ENCODE measurements around the gene ASXL1.
"Not testable (repeated sequence)": the region's sequence is repeated elsewhere in the genome, so short reads cannot be mapped to it uniquely, and the experiment has no call there.

ASXL1 gene

DNA sequence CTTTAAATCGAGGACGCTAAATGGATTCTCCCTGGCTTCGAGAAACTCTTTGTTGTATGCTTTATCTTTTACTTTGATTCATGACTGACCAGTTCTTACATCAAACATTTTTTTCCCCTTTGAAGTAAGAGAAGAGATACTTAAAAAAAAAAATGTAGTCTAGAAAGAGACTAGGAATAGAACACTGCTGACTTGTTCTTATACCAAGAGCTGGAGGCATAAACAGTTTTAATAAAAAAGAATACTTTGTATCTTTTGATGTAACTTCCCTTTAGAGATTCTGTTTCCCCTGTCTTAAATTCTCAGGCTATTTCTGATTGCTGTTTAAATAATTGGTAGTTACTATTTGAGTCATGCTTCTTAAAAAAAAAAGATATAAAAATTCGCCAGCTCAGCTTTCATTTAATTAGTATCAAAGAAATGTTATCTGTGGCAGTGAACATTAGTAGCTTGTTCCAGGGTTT is 4.8 kb downstream of the ASXL1 start:
- no peak for DNase-seq (ENCODE audit: low spot score)

DNA sequence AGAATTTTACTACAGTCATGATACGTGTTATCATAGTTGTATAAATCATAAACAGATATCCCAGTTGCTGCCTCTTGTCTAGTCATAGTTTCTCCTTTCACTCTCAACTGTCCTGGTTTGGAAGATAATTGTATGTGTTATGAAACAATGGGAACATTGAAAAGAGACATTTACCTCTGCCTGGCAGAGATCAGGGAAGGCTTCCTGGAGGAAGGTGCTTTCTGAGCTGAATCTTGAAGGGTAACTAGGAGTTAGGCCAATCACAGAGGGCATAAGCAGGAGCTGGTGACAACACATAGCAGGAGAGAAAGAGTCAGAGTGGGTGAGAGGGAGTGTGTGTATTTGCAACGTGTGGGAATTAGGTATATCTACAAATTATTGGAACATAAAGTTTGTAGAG is 5.4 kb downstream of the ASXL1 start:
- no peak for DNase-seq (ENCODE audit: low spot score)

GRCh38 chr20:32364554-32365208 is 6.5 kb downstream of the ASXL1 start:
- DNase-seq (ENCODE audit: low spot score) = no peak

DNA sequence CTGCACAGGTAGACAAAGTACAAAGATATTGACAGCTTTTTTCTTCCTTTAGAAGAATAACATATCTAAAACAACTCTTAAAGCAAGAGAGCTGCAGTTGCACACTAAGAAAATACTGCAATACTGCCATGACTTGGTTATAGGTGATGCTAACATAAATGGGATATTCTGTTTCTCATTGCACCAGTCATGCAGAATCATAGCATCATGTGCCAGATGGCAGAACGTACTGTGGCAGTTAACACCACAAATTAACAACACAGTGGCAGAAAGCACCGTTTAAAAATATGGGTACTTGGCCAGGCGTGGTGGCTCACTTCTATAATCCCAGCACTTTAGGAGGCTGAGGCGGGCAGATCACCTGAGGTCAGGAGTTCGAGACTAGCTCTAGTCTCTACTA is 7.4 kb downstream of the ASXL1 start:
- no peak for DNase-seq (ENCODE audit: low spot score)

- DNase-seq (ENCODE audit: low spot score) = no peak
Observed at GRCh38 chr20:32366380-32366779, 8.2 kb downstream of the ASXL1 start.

GRCh38 chr20:32368323-32368722 is 10.2 kb downstream of the ASXL1 start:
- no peak for DNase-seq (ENCODE audit: low spot score)

- DNase-seq (ENCODE audit: low spot score) = no peak
Observed at GRCh38 chr20:32368925-32369324, 10.8 kb downstream of the ASXL1 start.

- no peak for DNase-seq (ENCODE audit: low spot score)
Observed at GRCh38 chr20:32370897-32371296, 12.8 kb downstream of the ASXL1 start.

DNA sequence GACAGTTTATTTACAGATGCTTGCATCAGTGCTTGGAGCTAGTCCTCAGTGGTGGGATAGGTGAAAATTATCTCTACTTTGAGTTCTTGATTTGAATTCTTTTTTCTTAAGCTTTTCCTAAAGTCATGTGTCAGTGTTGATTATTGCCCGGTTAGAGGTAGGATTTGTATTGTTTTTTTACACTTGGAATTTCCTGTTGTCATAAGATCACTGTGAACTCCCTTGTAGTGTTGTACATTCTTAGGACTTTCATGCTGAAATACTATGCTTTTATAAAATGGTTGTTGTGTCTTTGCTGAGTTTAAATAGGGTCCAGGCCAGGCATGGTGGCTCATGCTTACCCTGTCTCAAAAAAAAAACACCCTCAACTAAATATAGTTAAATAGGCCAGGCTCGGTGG is 20.3 kb downstream of the ASXL1 start:
- DNase-seq (ENCODE audit: low spot score) = no peak

DNA sequence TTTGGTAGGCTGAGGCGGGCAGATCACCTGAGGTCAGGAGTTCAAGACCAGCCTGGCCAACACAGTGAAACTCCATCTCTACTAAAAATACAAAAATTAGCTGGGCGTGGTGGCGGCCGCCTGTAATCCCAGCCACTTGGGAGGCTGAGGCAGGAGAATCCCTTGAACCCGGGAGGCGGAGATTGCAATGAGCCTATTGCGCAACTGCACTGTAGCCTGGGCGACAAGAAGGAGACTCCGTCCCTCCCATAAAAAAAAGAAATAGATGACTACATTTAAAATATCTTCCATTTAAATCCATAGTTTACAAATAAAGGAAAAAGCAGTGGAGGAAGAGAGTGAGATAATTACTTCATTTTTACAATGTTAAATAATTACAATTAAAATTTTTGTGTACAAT is 21.9 kb downstream of the ASXL1 start:
- not testable (repeated sequence) for DNase-seq (ENCODE audit: low spot score)

- DNase-seq (ENCODE audit: low spot score) = no peak
Observed at GRCh38 chr20:32380745-32381144, 22.6 kb downstream of the ASXL1 start.

DNA sequence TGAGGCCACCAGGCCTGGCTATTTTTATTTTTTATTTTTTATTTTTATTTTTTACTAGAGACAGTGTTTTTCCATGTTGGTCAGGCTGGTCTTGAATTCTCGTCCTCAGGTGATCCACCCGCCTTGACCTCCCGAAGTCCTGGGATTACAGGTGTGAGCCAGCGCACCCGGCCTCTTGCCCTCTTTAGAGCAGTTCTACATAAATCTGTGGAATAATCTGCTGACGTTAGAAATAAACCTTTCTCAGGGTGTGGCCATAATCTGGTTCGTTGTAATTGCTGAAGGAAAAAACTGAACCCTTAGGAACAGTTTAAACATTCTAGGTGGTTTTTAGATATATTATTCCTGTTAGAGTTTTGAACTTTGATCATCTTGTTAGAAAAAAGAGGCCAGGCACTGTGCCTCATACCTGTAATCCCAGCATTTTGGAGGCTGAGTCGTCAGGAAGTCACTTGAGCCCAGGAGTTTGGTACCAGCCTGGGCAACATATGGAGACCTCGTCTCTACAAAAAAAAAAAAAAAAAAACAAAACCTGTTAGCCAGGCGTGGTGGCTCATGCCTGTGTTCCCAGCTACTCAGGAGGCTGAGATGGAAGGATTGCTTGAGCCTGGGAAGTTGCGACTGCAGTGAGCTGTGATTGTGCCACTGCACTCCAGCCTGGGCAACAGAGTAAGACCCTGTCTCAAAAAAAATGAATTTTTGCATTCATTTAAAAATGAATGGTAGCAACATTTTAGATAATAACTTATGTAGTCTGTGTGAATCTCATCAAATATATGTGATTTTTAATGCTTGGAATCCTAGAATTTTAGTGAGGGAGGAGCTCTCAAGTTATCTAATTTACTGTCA is 24.2 kb downstream of the ASXL1 start:
- no peak for DNase-seq (ENCODE audit: low spot score)

DNA sequence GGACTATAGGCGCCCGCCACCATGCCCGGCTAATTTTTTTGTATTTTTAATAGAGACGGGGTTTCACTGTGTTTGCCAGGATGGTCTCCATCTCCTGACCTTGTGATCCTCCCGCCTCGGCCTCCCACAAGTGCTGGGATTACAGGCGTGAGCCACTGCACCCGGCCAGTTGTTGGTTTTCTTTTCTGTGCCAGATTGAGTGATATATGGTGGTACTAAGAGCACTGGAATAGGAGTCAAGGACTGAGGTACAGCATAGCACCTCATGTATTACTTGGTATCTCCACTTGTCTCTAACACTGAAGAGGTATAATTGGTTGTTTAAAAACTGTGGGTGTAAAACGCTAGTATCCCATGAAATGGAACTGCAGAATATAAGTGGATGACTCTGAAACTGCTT is 25.3 kb downstream of the ASXL1 start:
- DNase-seq (ENCODE audit: low spot score) = not testable (repeated sequence)

DNA sequence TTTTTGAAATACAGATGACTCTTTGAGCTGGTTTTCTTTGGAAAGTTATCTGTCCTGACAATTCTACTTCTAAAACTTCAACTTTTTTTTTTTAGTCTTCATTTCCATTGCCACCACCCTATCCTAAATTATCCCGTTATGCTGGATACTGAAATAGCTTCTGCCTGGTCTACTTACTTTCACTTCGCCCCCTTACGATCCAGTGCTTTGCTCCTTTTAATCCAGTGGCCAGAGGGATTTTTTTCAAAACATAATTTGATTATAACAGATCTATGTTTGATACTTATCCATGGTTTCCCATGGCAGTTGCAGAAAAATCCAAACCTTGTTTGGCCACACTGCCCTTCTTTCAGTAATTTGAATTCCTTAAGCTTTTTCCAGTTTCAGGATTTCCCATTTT is 27.4 kb downstream of the ASXL1 start:
- DNase-seq (ENCODE audit: low spot score) = no peak

- DNase-seq (ENCODE audit: low spot score) = no peak
Observed at GRCh38 chr20:32386091-32386490, 28.0 kb downstream of the ASXL1 start.

DNA sequence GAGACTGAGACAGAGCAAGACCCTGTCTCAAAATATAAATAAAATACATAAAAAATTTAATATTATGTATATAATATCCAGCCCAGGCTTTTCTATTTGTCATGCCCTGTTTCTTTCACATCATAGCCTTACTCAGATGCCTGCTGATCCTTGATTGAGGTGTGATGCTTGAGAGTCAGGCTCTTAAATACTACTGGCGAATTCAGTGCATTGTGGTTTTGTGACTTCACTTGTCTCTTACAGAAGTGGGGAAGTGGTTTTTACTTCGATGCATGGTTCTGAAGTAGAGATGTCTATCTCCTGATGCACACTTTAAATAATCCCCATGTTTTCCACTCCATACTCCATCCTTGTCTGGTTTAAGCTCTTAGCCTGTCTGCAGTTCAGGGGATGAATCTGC is 29.1 kb downstream of the ASXL1 start:
- no peak for DNase-seq (ENCODE audit: low spot score)

DNA sequence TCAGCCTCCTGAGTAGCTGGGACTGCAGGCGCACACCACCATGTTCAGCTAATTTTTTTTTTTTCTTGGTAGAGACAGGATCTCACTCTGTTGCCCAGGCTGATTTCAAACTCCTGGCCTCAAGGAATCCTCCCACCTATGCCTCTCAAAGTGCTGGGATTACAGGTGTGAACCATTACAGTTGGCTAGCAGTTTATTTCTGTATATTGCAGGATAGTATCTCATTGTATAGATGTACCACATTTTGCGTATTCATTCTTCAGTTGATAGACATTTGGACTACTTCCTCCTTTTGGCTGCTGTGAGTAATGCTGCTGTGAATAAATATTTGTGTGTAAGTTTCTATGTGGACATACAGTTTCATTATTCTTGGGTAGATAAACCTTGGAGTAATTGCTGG is 32.9 kb downstream of the ASXL1 start:
- no peak for DNase-seq (ENCODE audit: low spot score)

DNA sequence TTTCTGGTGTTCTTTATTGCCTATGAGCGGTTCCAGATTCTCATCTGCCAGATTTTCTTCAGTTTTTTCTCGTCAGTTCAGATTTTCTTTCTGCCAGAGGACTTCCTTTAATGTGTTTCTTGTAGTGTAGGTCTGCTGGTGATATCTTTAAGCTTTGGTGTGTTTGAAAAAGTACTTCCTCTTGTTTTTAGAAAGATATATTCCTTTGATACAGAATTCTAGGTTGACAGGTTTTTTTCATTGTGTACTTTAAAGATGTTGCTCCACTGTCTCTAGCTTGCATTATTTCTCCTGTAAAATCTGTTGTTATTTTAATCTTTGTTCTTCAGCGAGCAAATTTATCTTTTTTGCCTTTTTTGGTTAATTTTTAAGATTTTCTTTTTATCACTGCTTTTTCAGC is 36.9 kb downstream of the ASXL1 start:
- no peak for DNase-seq (ENCODE audit: low spot score)

- DNase-seq (ENCODE audit: low spot score) = no peak
Observed at GRCh38 chr20:32396646-32397160, 38.6 kb downstream of the ASXL1 start.

GRCh38 chr20:32397567-32398084 is 39.5 kb downstream of the ASXL1 start:
- no peak for DNase-seq (ENCODE audit: low spot score)

DNA sequence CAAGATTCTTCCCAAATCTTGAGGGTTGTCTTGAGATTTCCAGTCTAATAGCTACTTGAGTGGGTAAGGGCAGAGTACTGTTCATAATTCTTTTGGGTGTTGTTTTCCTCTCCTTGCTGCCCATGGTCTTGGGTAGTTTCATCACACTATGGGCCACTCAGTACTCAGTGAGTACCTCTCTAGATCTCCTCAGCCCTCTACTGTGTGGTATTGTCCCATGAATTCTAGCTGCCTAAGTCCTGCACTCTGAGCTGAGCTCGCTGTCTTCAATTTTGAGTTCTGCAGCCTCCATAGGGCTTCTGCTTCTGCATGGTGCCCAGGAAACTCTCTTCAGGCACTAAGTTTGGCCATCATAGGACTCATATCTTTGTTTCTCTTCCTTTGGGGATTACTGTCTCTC is 42.3 kb downstream of the ASXL1 start:
- DNase-seq (ENCODE audit: low spot score) = no peak

- no peak for DNase-seq (ENCODE audit: low spot score)
Observed at GRCh38 chr20:32404017-32404416, 45.9 kb downstream of the ASXL1 start.

DNA sequence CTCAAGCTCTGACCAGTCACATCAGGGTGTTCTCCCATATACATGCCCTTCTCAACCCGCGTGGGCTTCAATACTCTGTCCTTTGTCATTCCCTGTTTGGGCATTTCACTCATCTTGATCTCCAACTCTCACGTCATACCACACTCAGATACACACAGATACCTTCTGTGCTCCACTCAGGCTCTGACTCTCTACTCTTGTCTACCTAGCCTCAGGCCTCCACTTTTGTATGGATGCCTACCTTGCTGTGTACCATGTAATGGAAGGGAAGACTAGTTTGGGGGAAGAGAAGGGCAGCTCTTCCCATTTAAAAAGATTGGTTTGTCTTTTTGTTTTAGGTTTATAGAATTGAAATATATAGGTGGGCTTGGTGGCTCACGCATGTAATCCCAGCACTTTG is 48.6 kb downstream of the ASXL1 start:
- DNase-seq (ENCODE audit: low spot score) = no peak
